IMR-90 (cell line): ENCODE measurements around the gene WDTC1. TPM values are rescaled to one million over a fixed set of nuclear protein-coding genes. Genes with fewer than 3 reads are reported as not detected.

Experiments
- ATAC-seq: fragments of 200-7000 bp; cut with Tn5 transposase; 2 replicates; pipeline ENCODE4 v1.9.1; 2020; ENCODE audit warnings: low read depth, mild to moderate bottlenecking, moderate library complexity
- BruUV-seq: library from RNA; stranded (reverse); fragments of 400-500 nt; replicated peaks from 2 replicates; lab custom pipeline; 2021; lab: Mats Ljungman, UMichigan
- CTCF ChIA-PET: fragments of 300-600 bp; formaldehyde crosslinking; extraction: SDS; loops from one replicate; lab custom pipeline; 2021; ENCODE audit warnings: antibody characterized with exemption; lab: Yijun Ruan, JAX
- POLR2A ChIA-PET: fragments of 300-600 bp; sonication (Branson Sonifier 250); formaldehyde crosslinking; loops from one replicate; lab custom pipeline; 2022; ENCODE audit warnings: antibody characterized with exemption; ENCODE audit not compliant: unreplicated experiment; lab: Charles Lee
- DNase-seq: peaks from one replicate; pipeline ENCODE4 v3.0.0; 2013
- H2AFZ ChIP-seq: replicated peaks from 2 replicates; pipeline ENCODE3; 2013; ENCODE audit warnings: low read length, mild to moderate bottlenecking; ENCODE audit not compliant: poor library complexity
- H2AK5ac ChIP-seq: 2 replicates; pipeline ENCODE4 v1.6.1; 2013; ENCODE audit warnings: low read depth, low read length, inconsistent platforms
- H2AK9ac ChIP-seq: replicated peaks from 2 replicates; pipeline ENCODE3; 2013; ENCODE audit warnings: mild to moderate bottlenecking, low read depth, low read length, moderate library complexity; ENCODE audit not compliant: poor library complexity
- H2BK120ac ChIP-seq: 2 replicates; pipeline ENCODE4 v1.6.1; 2013; ENCODE audit warnings: low read depth, low read length, inconsistent platforms
- H2BK15ac ChIP-seq: 3 replicates; pipeline ENCODE4 v1.6.1; 2013; ENCODE audit warnings: low read depth, low read length, inconsistent platforms
- H2BK20ac ChIP-seq: 2 replicates; pipeline ENCODE4 v1.6.1; 2013; ENCODE audit warnings: low read depth, mild to moderate bottlenecking, inconsistent platforms, low read length, moderate library complexity
- H2BK5ac ChIP-seq: 2 replicates; pipeline ENCODE4 v1.6.1; 2013; ENCODE audit warnings: mild to moderate bottlenecking, low read depth, low read length, inconsistent platforms; ENCODE audit not compliant: poor library complexity, severe bottlenecking
- H3K14ac ChIP-seq: replicated peaks from 2 replicates; pipeline ENCODE4 v1.6.1; 2013; ENCODE audit warnings: low read depth, low read length, inconsistent platforms
- H3K18ac ChIP-seq: 2 replicates; pipeline ENCODE4 v1.6.1; 2013; ENCODE audit warnings: low read depth, low read length, control low read depth
- H3K23ac ChIP-seq: 2 replicates; pipeline ENCODE4 v1.6.1; 2013; ENCODE audit warnings: low read depth, low read length, inconsistent platforms
- H3K27ac ChIP-seq: 2 replicates; pipeline ENCODE4 v1.5.1; 2013; ENCODE audit warnings: mild to moderate bottlenecking, control low read depth, low read length; ENCODE audit not compliant: insufficient read depth
- H3K27me3 ChIP-seq: 2 replicates; pipeline ENCODE4 v1.6.1; 2013; ENCODE audit warnings: low read length; ENCODE audit not compliant: control insufficient read depth, insufficient read depth
- H3K36me3 ChIP-seq: 2 replicates; pipeline ENCODE4 v1.6.1; 2013; ENCODE audit warnings: low read length, mixed read lengths; ENCODE audit not compliant: control insufficient read depth, insufficient read depth
- H3K4ac ChIP-seq: 2 replicates; pipeline ENCODE4 v1.6.1; 2013; ENCODE audit warnings: low read depth, low read length, inconsistent platforms
- H3K4me1 ChIP-seq: 2 replicates; pipeline ENCODE4 v1.6.1; 2013; ENCODE audit warnings: low read length, mixed read lengths; ENCODE audit not compliant: control insufficient read depth, insufficient read depth
- H3K4me2 ChIP-seq: 2 replicates; pipeline ENCODE4 v1.6.1; 2013; ENCODE audit warnings: low read depth, mild to moderate bottlenecking, control low read depth, low read length, moderate library complexity
- H3K4me3 ChIP-seq: 2 replicates; pipeline ENCODE4 v1.5.1; 2013; ENCODE audit warnings: low read depth, mild to moderate bottlenecking, control low read depth, low read length, moderate library complexity; ENCODE audit not compliant: insufficient read depth
- H3K56ac ChIP-seq: 2 replicates; pipeline ENCODE4 v1.6.1; 2013; ENCODE audit warnings: low read length, inconsistent platforms; ENCODE audit not compliant: insufficient read depth; ENCODE audit errors: extremely low read depth
- H3K79me1 ChIP-seq, 2 experiments: 2 replicates each; pipeline ENCODE4 v1.6.1; 2013; ENCODE audit warnings: low read length in 2 of 2, inconsistent platforms in 1 of 2, low read depth in 1 of 2
- H3K9ac ChIP-seq: 2 replicates; pipeline ENCODE4 v1.6.1; 2013; ENCODE audit warnings: low read depth, low read length, control low read depth
- H3K9me1 ChIP-seq: 2 replicates; pipeline ENCODE4 v1.6.1; 2013; ENCODE audit warnings: low read length, inconsistent platforms; ENCODE audit not compliant: insufficient read depth
- H3K9me3 ChIP-seq: 2 replicates; pipeline ENCODE4 v1.6.1; 2013; ENCODE audit warnings: low read length; ENCODE audit not compliant: control insufficient read depth, insufficient read depth
- H4K20me1 ChIP-seq: 2 replicates; pipeline ENCODE4 v1.6.1; 2013; ENCODE audit warnings: low read length, inconsistent platforms; ENCODE audit not compliant: insufficient read depth
- H4K5ac ChIP-seq: 2 replicates; pipeline ENCODE4 v1.6.1; 2013; ENCODE audit warnings: mild to moderate bottlenecking, low read depth, low read length, control low read depth
- H4K8ac ChIP-seq, 2 experiments: 2 replicates each; pipeline ENCODE4 v1.6.1; 2013; ENCODE audit warnings: low read depth in 2 of 2, low read length in 2 of 2, control low read depth in 1 of 2, inconsistent platforms in 1 of 2
- H4K91ac ChIP-seq: 2 replicates; pipeline ENCODE4 v1.6.1; 2013; ENCODE audit warnings: low read depth, low read length, inconsistent platforms; ENCODE audit not compliant: insufficient read depth
- BHLHE40 ChIP-seq: fragments of 150-350 bp; IDR thresholded peaks from 2 replicates; pipeline ENCODE4 v1.6.1; 2016; ENCODE audit warnings: mild to moderate bottlenecking, low read depth, low read length
- CEBPB ChIP-seq: IDR thresholded peaks from 2 replicates; pipeline ENCODE4 v1.6.1; 2012; ENCODE audit warnings: low read depth, low read length, improper control_type of control experiment
- CHD1 ChIP-seq: IDR thresholded peaks from 2 replicates; pipeline ENCODE4 v1.6.1; 2012; ENCODE audit warnings: low read depth, low read length, improper control_type of control experiment
- FOS ChIP-seq: fragments of 150-350 bp; IDR thresholded peaks from 2 replicates; pipeline ENCODE4 v1.6.1; 2016; ENCODE audit warnings: low read depth, low read length
- MAFK ChIP-seq: IDR thresholded peaks from 2 replicates; pipeline ENCODE4 v1.6.1; 2012; ENCODE audit warnings: low read depth, low read length, improper control_type of control experiment
- MAZ ChIP-seq: IDR thresholded peaks from 2 replicates; pipeline ENCODE4 v1.6.1; 2012; ENCODE audit warnings: low read depth, mild to moderate bottlenecking, low read length, improper control_type of control experiment, moderate library complexity, borderline replicate concordance
- NFE2L2 ChIP-seq: fragments of 150-350 bp; IDR thresholded peaks from 2 replicates; pipeline ENCODE4 v1.6.1; 2016; ENCODE audit warnings: low read depth, mild to moderate bottlenecking, low read length
- POLR2A ChIP-seq: IDR thresholded peaks from 2 replicates; pipeline ENCODE4 v1.6.1; 2012; ENCODE audit warnings: mild to moderate bottlenecking, low read depth, low read length
- RAD21 ChIP-seq: IDR thresholded peaks from 2 replicates; pipeline ENCODE4 v1.6.1; 2012; ENCODE audit warnings: low read length, improper control_type of control experiment
- RFX5 ChIP-seq: IDR thresholded peaks from 2 replicates; pipeline ENCODE4 v1.8.0; 2012; ENCODE audit warnings: low read depth, mild to moderate bottlenecking, low read length, moderate library complexity
- SMC3 ChIP-seq: fragments of 150-350 bp; IDR thresholded peaks from 2 replicates; pipeline ENCODE4 v1.6.1; 2016; ENCODE audit warnings: low read depth, mild to moderate bottlenecking, antibody characterized with exemption, low read length, moderate library complexity
- WGBS, 2 experiments: methylation state at CpG; one replicate each; pipeline versions ENCODE4 v1.1.5 to v1.1.7; 2013; ENCODE audit warnings: missing lambda C conversion rate in 2 of 2; ENCODE audit not compliant: insufficient read length in 1 of 2; ENCODE audit errors: extremely low coverage in 2 of 2; 5-methylcytosine and 5-hydroxymethylcytosine counted together
- dilution Hi-C: fragments of 300-500 bp; cut with HindIII; formaldehyde crosslinking; loops from one replicate; pipeline ENCODE4 v1.14.3; 2018; ENCODE audit warnings: low sequenced_read_pairs; ENCODE audit not compliant: unreplicated experiment
- in situ Hi-C: fragments of 300-500 bp; cut with MboI; formaldehyde crosslinking; loops from 3 replicates; pipeline ENCODE4 v1.14.3; 2019; ENCODE audit warnings: low sequenced_read_pairs, inconsistent platforms, mixed read lengths
- intact Hi-C: fragments of 100-400 bp; cut with micrococcal nuclease; formaldehyde crosslinking; loops from 2 replicates; pipeline ENCODE4 v1.10.0; 2022
- polyA plus RNA-seq, 3 experiments: library from polyadenylated mRNA; depleted of rRNA; stranded (reverse); fragments of >200 nt; gene quantifications; 2 replicates each; pipeline ENCODE4 v1.2.3, GENCODE V29; 2012; ENCODE audit warnings: low replicate concordance in 1 of 3
- total RNA-seq: library from RNA; depleted of rRNA; stranded (reverse); fragments of >200 nt; gene quantifications from 2 replicates; pipeline ENCODE4 v1.2.3, GENCODE V29; 2012
- TF ChIP-seq, protein P1 (sequence below): fragments of 150-350 bp; IDR thresholded peaks from 2 replicates; pipeline ENCODE4 v1.6.1; 2016; ENCODE audit warnings: low read depth, mild to moderate bottlenecking, low read length, moderate library complexity, borderline replicate concordance
- TF ChIP-seq, protein P2 (sequence below): fragments of 150-350 bp; IDR thresholded peaks from 2 replicates; pipeline ENCODE4 v1.6.1; 2017; ENCODE audit warnings: mild to moderate bottlenecking, antibody characterized with exemption, low read length, low read depth

The WDTC1 gene
- total and polyA plus RNA-seq, 2 of the 4 experiments (the other 2 are of a cell fraction) = 9.9 to 15.2 TPM

DNA sequence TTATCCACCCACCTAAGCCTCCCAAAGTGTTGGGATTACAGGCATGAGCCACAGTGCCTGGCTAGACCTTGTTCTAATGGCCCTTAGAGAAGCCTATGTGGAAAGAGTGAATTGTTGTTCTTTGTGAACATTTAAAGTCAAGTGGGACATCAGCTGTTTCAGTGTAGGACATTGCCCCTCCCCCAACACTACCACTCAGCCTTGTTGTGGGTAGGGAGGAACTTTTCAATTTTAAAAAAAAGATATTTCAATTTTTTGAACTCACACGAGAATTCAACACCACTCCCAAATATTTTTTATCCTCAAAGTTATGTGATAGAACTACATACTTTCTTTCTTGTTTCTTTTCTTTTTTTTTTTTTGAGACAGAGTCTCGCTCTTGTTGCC lies 50.8 kb downstream of the WDTC1 start:
- H2AK9ac ChIP-seq = no peak overlapping the region
- no peak overlapping the region for H3K23ac ChIP-seq
- H3K18ac ChIP-seq = no peak overlapping the region
- H2BK15ac ChIP-seq = no peak overlapping the region
- H2AK5ac ChIP-seq = no peak overlapping the region
- peaks cover 11% of the 10 kb centered on the region for H3K36me3 ChIP-seq
- H3K9me3 ChIP-seq = no peaks in the 10 kb centered on the region
- H3K56ac ChIP-seq = no peak overlapping the region
- ATAC-seq = no peak
- no peaks in the 10 kb centered on the region for H3K9me1 ChIP-seq
- no CpG with 5 or more reads among the region's 2 CpGs for WGBS, 2 experiments
- H3K4ac ChIP-seq = no peak overlapping the region
- no peaks in the 10 kb centered on the region for H3K27me3 ChIP-seq
- H4K5ac ChIP-seq = no peak overlapping the region
- H3K27ac ChIP-seq = no peak overlapping the region
- no peak overlapping the region for H4K8ac ChIP-seq
- in situ Hi-C loops (loop anchor here (10.0 kb wide), 1 partner anchor 240 kb away; no protein-coding TSS in a partner anchor), dilution Hi-C loops (no loop called here), intact Hi-C loops (no loop called here)
- ChIA-PET POLR2A (no interaction called here), CTCF (interaction anchor here (0.6 to 1.3 kb wide), 3 partner anchors 12 to 106 kb away, joined by 3 to 4 read pairs (median 4); no protein-coding TSS in a partner anchor)
- no peak for TF ChIP-seq BHLHE40
- TF ChIP-seq MAZ = no peak
- TF ChIP-seq NFE2L2 = no peak
- no peak for TF ChIP-seq CHD1
- no peak for TF ChIP-seq POLR2A
- TF ChIP-seq RFX5 = no peak
- TF ChIP-seq CEBPB = no peak
- TF ChIP-seq, protein P1, sequence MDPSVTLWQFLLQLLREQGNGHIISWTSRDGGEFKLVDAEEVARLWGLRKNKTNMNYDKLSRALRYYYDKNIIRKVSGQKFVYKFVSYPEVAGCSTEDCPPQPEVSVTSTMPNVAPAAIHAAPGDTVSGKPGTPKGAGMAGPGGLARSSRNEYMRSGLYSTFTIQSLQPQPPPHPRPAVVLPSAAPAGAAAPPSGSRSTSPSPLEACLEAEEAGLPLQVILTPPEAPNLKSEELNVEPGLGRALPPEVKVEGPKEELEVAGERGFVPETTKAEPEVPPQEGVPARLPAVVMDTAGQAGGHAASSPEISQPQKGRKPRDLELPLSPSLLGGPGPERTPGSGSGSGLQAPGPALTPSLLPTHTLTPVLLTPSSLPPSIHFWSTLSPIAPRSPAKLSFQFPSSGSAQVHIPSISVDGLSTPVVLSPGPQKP = no peak
- no peak for TF ChIP-seq MAFK
- no peak for TF ChIP-seq RAD21
- no peak for TF ChIP-seq SMC3
- TF ChIP-seq, protein P2, sequence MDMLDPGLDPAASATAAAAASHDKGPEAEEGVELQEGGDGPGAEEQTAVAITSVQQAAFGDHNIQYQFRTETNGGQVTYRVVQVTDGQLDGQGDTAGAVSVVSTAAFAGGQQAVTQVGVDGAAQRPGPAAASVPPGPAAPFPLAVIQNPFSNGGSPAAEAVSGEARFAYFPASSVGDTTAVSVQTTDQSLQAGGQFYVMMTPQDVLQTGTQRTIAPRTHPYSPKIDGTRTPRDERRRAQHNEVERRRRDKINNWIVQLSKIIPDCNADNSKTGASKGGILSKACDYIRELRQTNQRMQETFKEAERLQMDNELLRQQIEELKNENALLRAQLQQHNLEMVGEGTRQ = no peak
- TF ChIP-seq FOS = no peak
- H2BK120ac ChIP-seq = no peak overlapping the region
- H2BK20ac ChIP-seq = no peak overlapping the region
- no peak for DNase-seq
- no peak overlapping the region for H3K9ac ChIP-seq
- no peak overlapping the region for H2BK5ac ChIP-seq
- no peaks in the 10 kb centered on the region for H4K20me1 ChIP-seq
- no peaks in the 10 kb centered on the region; a peak in 1 of 4 replicates for H3K79me1 ChIP-seq
- H3K4me1 ChIP-seq = no peaks in the 10 kb centered on the region
- H3K14ac ChIP-seq = no peak overlapping the region
- H2AFZ ChIP-seq = no peak overlapping the region
- BruUV-seq = no TSS peak
- no peak overlapping the region for H4K91ac ChIP-seq
- no peak overlapping the region for H3K4me3 ChIP-seq
- no peak overlapping the region for H3K4me2 ChIP-seq
